GM19193 (cell line): Measurements from ENCODE around the gene KCTD17.

Experiments used
- POLR2A ChIP-seq: IDR thresholded peaks from 4 replicates; pipeline ENCODE4 v1.6.1; 2011; ENCODE audit not compliant: insufficient read depth, insufficient read length; ENCODE audit errors: extremely low read depth

Gene KCTD17

DNA sequence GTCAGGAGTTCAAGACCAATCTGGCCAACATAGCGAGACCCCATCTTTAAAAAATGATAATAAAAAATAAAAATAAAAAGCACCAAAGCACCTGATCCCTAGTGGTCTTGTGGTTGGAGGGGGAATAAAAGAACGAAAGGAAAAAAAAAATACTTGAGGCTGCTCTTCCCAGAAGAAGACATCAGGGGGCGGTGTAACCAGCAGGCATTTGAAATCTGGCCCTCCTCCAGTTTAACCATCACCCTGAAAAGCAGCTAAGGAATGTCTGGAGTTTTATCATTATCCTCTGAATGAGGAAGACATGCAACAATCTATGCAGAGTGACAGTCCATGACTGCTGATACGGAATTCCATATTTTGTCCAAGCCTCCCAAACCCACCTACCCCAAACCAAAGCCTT is 5.6 kb upstream of the KCTD17 start:
- TF ChIP-seq POLR2A, result no peak

DNA sequence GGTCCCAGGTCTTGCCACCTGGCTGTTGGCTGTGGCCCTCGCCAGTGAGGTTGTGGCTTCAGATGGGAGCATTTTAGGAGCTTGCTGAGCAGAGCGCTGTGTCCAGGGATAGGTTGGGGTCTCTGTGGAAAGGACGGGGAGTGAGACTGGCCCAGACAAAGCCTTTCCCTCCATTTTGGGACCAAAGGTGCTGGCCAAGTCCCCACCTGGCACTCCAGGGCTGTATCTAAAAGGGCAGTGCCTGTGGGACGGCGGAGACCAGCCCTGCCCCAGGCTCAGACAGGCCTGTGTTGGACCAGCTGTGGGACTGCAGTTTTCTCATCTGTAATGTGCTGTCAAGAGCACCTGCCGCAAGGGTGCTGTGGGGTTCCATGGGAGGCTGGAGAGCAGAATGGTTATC is 5.0 kb upstream of the KCTD17 start:
- no peak for TF ChIP-seq POLR2A

DNA sequence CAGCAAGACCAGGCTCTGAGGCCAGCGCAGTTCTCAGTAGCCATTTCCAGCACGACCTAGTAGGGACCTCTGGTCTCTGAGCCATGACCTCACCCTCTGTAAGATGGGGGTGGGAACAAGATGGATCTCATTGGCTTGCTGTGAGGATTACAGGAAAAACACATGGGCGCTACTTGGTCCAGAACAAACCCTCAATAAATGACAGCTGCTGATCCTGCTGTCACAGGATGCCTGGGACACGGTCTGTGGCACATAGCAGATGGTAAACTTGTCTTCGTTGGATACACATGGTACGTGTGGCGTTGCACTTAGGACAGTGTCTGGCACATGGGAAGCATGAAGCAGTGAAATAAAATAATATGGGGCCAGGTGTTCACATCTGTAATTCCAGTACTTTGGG is 4.5 kb upstream of the KCTD17 start:
- TF ChIP-seq POLR2A, result no peak

DNA sequence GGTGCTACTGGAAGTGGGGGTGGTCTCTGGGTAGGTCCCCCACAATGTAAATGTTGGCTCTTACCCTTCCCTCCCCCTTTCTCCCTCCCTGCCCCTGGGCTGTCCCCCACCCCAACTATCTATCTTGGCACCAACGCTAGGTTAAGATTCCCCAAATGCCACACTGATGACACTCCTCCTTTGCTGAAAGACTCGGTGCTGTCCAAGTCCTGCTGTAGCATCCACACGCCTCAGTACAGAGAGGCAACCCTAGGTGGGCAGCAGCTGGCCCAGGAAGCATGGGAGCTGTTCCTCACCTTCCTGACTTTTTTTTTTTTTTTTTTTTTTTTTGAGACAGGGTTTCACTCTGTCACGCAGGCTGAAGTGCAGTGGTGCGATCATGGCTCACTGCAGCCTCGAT is 3.4 kb upstream of the KCTD17 start:
- TF ChIP-seq POLR2A, result no peak

DNA sequence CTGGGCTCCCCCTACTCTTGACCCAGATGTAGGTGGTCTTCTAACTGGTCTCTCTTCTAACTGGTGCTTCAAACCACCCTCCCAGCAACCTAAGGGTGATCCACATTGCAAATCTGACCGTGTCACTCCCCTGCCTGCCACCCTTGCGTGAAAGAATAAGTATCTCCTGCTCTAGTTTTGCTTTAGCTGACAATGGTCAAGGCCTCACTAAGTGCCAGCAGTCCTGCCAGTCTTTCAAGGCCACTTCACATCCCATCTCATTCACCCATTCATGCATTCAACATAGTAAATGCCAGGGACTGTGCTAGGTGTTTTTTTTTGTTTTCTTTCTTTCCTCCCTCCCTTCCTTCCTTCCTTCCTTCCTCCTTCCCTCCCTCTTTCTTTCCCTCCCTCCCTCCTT is 2.3 kb upstream of the KCTD17 start:
- TF ChIP-seq POLR2A, result no peak

DNA sequence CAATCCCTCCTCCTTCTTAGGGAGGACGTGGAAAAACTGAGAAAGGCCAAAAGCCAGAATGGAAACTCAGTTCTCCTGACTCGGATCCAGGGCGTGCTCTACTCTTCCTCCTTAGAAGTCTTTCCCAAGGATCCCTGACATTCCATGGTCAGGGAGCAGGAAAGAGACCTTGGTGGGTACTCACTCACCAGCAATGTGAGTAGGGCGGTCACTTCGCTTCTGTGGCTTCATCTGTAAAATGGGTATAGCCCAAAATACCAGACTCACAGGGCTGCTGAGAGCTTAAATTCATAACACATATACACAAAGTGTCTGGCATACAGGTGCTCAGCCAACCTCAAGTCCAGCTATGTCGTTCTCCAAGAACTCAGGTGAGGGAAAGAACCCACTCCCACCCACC is 629 bp upstream of the KCTD17 start:
- no peak for TF ChIP-seq POLR2A

DNA sequence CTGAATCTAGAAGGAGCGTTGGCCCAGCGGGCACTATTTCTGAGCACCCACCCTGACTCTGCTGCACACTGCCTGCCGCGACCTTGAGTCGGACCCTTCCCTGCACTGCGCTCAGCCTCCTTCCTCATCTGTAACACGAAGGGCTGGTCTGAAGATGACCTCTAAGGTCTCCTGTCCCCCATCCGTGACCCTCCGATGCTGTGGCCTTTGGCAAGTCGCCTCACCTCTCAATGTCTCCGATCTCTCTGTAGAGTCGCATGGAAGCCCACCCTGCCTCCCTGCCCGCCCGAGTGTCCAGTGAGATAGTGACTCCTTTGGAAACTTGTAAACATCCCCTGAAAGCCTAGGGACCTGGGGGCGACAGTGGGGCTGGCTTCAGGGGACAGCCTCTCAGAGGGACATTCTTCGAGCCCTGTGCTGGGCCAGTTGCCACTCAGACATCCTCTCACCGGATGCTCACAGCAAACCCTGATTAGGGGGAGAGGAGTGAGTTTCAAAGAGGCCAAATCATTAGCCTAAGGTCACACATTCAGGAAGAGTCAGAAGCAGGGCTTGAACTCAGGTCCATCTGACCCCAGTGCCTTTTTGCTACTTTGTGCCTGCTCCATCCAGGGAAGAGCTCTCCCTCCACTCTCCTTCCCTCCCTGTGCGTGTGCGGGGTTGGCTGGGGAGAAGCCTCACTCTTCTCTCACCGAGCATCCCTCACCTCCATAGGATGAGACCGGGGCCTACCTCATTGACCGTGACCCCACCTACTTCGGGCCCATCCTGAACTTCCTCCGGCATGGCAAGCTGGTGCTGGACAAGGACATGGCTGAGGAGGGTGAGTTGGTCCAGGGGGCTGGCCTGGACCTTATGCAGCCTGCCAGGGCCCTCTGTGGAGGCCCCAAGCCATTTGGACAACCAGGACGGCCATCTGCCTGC is 1.1 kb downstream of the KCTD17 start:
- TF ChIP-seq POLR2A, result no peak

DNA sequence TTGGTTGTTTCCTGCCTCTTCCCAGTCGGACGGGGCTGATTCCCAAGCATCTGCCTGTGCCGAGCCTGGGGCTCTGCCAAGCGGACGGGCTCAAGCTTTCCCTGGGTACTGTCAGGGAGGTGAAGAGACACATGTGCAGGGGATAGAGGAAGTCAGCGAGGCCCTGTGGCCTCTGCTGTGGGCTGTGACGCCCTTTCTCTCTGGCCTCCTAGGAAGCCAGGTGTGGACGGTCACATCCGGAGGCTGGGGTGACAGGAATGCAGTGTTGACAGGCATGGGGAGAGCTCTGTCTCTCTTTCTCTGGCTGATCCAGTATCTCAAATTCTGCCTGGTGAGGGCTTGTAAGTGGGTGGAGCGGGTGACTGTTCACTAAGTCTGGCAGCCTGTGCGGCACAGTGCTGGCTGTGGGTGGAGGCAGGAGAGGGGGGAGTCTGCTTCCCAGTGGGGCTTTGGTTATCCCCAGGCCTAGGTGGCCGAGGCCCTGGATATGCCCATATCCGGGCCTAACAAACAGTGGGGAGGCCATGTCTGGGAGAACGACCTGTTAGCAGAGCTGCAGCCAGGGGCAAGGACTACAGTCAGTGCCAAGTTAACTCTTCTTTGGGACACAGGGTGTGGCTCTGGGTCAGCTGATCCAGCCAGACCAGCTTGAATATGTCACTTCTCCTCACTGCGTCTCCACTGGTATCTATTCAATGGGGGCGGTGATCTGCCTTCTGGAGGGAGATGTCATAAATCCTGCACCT is 1.9 kb downstream of the KCTD17 start:
- no peak for TF ChIP-seq POLR2A

DNA sequence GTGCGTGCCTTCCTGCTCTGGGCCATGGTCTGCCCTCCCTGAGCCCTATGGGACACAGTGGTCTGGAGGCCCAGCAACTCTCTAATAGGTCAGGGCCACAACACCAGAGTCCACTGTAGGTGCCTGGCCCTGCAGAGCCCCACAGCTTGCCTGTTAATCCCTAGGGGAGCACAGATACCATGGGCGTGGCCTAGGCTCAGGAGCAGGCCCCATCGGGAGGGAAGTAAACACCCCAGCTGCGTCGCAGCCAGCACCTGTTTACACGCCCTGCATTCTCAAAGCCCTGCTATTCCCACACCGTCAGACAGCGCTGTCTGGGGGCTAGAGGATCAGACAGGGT is 2.5 kb downstream of the KCTD17 start:
- no peak for TF ChIP-seq POLR2A

DNA sequence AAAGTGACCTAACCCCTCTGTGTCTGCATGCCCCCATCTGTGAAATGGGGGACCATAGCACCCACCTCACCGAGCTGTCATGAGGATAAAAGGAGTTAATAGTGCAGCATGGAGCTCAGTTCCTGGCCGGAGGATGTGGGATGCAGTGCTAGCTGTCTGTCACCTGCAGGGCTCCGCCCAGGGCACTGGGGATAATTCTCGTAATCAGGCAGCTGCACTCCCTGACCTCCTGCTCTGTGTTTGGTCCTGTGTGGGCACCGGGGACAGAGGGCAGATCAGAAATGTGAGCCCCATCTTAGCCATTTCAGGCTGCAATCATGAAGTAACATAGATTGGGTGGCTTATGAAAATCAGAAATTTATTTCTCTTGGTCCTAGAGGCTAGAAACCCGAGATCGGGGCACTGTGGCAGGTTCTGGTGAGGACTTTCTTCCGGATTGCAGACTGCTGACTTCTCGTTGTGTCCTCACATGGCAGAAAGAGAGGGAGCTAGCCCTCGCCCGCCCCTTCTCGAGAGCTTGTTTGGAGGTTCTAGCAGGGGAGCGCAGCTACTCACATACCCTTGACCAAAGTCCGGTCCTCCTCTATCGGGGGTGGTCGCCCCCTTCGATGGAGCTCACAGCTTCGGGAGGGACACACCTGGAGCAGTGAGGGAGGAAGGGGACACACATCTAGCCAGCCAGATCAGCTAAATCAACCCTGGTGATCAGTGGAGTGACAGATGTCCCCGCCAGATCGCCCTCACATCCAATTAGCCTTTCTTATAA is 3.2 kb downstream of the KCTD17 start:
- TF ChIP-seq POLR2A, result no peak

DNA sequence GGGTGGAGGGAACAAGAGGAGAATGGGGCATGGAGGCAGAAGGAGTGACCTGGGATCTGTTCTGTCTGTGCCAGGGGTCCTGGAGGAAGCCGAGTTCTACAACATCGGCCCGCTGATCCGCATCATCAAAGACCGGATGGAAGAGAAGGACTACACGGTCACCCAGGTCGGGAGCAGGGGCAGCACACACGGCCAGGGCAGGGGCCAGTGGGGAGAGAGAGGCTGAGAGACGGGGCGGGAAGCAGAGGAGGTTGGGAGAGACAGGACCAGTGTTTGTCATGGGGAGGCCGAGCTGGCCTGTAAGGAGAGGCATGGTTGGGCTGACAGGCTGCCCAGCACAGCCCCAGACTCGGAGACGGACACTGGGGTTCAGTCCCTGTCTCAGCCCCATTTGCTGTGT is 4.7 kb downstream of the KCTD17 start:
- TF ChIP-seq POLR2A, result no peak

DNA sequence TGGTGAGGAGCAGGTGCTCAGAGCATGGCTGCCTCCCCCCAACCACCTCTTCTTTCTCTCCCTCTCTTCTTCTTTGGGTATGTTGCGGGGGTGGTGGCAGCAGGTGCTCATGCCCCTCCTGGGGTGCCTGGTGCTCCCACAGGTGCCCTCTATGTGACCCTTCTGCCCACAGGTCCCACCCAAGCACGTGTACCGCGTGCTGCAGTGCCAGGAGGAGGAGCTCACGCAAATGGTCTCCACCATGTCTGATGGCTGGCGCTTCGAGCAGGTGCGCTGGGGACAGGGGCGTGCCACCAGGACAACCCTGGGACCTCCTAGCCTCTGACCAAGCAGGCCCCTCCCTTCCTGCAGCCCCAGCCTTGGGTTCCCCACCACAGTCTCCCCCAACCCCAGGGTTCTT is 5.7 kb downstream of the KCTD17 start:
- TF ChIP-seq POLR2A, result no peak

DNA sequence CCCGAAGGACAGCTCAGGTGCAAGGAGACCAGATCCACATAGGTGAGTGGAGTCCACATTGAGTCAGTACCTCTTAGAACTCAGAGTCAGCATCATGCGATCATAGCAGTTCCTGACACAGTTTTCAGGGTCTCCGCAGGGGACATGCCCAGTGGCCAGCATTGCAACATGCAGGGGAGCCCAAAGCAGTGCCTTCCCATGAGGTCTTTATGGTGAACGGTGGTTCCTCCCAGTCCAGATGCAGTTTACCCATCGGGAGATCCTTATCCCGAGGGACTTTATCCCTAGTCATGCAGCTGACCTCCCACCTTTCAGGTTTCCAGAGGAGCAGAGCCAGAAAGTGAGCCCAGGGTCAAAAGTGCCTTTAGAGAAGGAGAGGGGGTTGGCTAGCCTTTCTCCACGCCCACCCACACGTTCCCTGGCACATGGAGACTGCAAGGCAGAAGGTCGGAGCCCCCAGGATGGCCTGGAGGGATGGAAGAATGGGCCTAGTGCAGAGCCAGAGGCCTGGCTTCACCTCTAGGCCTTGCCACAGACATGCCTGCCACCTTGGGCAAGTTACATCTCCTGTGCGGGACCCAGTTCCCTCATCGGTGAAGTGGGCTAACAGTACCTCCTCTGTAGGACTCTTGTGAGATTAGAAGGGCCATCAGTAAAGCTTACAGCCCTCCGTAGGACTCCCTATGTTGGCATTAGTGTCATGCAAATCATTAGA is 6.4 kb downstream of the KCTD17 start:
- TF ChIP-seq POLR2A, result no peak

DNA sequence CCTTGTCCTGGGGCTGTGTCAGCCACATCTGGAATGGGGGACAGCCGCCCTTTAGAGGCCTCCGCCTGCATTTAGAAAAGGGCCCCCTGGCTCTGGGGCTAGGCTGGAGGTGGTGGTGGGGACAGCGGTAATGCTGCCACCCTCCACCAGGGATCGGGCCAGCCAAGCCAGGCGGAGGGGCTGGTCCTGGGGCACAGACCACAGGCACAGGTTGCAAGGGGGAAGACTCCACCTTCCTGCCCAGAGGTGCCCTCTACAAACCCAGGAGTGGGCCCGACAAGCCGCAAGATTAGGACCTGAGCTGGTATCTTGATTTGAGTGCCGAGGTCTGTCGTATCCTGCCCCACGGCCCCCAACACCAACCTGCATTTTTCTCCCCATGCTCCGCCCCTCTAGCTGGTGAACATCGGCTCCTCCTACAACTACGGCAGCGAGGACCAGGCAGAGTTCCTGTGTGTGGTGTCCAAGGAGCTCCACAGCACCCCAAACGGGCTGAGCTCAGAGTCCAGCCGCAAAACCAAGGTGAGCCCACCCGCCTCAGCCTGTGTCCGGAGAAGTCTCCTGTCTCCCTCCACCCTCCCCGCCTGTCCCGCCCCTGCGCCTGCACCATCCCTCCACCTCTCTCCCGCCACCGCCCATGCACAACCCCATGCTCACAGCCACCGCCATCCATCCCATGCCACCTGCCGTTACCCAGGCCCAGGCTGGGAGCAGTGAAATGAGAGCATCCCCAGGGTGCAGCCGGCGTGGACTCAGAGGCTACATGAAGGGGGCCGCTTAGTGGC is 7.6 kb downstream of the KCTD17 start:
- TF ChIP-seq POLR2A, result no peak
